Measurements from ENCODE around the gene PLXNA4. TPM values are rescaled to one million over a fixed set of nuclear protein-coding genes. Genes with fewer than 3 reads are reported as not detected.

PLXNA4 gene
- total RNA-seq, 4 donors from 2014 or later, result 5.1 to 7.0 (median 5.3) TPM

DNA sequence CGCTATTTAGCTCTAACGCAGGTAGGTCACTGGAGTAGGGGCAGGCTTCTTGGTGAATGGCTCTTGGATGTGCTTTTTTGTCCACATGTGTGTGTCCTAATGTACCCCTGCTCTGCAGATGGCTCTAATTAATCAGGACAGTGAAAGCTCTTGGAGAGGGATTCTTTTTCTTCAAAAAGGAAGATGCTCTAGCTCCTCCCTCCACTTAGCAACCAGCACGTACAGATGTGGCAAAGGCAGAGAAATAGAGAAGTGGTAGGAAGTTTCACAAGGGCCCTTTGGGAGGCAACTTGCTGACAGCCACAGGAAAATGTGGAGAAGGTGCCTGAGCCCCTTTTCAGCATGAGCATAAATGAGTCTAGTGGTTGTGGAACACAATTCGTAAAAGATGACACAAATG, 221.7 kb downstream of the PLXNA4 start:
- intact Hi-C loops (cut with DNase I; ENCODE audit: low total_unique reads), result no loop called here
- TF ChIP-seq, protein P1, sequence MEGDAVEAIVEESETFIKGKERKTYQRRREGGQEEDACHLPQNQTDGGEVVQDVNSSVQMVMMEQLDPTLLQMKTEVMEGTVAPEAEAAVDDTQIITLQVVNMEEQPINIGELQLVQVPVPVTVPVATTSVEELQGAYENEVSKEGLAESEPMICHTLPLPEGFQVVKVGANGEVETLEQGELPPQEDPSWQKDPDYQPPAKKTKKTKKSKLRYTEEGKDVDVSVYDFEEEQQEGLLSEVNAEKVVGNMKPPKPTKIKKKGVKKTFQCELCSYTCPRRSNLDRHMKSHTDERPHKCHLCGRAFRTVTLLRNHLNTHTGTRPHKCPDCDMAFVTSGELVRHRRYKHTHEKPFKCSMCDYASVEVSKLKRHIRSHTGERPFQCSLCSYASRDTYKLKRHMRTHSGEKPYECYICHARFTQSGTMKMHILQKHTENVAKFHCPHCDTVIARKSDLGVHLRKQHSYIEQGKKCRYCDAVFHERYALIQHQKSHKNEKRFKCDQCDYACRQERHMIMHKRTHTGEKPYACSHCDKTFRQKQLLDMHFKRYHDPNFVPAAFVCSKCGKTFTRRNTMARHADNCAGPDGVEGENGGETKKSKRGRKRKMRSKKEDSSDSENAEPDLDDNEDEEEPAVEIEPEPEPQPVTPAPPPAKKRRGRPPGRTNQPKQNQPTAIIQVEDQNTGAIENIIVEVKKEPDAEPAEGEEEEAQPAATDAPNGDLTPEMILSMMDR (IDR thresholded peaks at IDR 0.05), result no peak
- TF ChIP-seq POLR2A (IDR thresholded peaks at IDR 0.05), result no peak
- DNase-seq (ENCODE audit: low spot score in 2 of 2), result peak in 1 of 2 donors; percentile 24
- H3K4me3 ChIP-seq (ENCODE audit: low read depth, poor library complexity, severe bottlenecking), result no peak overlapping the region
- 58 to 61% methylated on average over 4 of the region's 4 CpGs for WGBS, 2 donors

DNA sequence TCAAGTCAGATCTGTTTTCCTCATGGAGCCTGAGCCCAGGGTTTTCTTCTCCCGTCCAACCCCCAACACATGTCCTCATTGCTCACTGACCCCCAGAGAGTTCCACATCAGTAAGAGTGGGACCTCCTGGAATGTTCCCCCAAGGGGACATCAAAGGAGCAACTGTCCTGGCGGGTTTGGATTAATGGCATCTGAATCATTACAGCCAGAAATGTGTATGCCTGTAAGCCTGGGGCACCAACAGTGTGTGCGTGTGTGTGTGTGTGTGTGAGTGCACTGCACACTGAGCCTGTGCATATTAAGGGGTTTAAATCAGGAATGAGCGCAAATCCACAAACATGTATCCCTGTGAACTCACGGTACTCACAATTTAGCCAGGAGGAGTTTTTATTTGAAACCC, 222.3 kb downstream of the PLXNA4 start:
- WGBS, 2 donors, result 38 to 43% methylated on average over 5 of the region's 5 CpGs
- intact Hi-C loops (cut with DNase I; ENCODE audit: low total_unique reads), result no loop called here
- TF ChIP-seq POLR2A (IDR thresholded peaks at IDR 0.05), result no peak
- TF ChIP-seq, protein P1 (IDR thresholded peaks at IDR 0.05), result no peak
- no peak overlapping the region for H3K4me3 ChIP-seq (ENCODE audit: low read depth, poor library complexity, severe bottlenecking)
- no peak for DNase-seq (ENCODE audit: low spot score in 2 of 2)

DNA sequence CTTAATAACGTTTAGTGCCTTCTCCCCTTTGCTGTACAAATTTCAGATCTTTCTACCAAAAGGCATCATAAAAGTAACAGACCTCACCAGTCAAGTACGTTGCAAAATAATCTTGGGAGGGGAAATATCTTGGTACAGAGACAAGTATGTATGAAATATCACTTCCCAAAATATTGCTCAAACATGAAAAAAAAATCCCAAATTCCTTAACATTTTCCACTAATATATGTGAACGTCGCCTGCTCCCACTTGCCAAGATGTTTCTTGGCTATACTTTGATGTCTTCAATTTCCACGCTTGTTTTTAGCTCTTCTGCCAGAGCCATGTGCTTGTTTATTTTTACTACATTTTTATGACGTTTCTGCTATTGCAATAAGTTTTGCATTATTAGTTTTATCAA, 223.5 kb downstream of the PLXNA4 start:
- no peak overlapping the region for H3K4me3 ChIP-seq (ENCODE audit: low read depth, poor library complexity, severe bottlenecking)
- TF ChIP-seq, protein P1 (IDR thresholded peaks at IDR 0.05), result no peak
- no peak for TF ChIP-seq POLR2A (IDR thresholded peaks at IDR 0.05)
- DNase-seq (ENCODE audit: low spot score in 2 of 2), result peak in 1 of 2 donors; percentile 25
- intact Hi-C loops (cut with DNase I; ENCODE audit: low total_unique reads), result no loop called here
- WGBS, 2 donors, result 18 to 20% methylated on average over 6 of the region's 6 CpGs

DNA sequence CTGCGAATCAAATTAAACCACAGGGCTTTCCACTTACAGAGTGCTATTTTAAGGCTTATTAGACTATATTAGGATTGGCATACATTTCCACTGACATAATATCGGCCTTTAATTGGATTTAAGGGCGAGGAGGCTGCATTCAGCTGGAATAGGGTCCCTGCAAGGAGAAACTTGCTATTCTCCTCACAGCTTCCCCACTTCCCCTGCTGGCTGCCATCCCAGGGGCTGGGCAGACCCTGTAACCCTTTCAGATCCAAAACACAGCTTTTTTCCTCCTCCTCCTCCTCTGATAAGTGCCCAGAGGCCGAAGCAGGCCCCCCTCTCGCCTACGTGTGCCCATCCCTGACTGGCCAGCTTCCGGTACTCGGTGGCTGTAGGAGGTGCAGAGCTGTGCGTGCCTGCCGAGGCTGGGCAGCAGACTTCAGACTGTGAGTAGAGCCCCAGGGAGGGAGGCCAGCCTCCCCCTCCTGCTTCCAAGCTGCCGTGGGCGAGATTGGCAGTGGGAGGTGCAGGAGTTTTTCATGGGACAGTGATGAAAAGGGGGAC, 224.2 kb downstream of the PLXNA4 start:
- 36 to 37% methylated on average over 7 to 12 of the region's 12 CpGs for WGBS, 2 donors
- DNase-seq (ENCODE audit: low spot score in 2 of 2), result no peak
- intact Hi-C loops (cut with DNase I; ENCODE audit: low total_unique reads), result no loop called here
- H3K4me3 ChIP-seq (ENCODE audit: low read depth, poor library complexity, severe bottlenecking), result no peak overlapping the region
- TF ChIP-seq, protein P1 (IDR thresholded peaks at IDR 0.05), result no peak
- no peak for TF ChIP-seq POLR2A (IDR thresholded peaks at IDR 0.05)

DNA sequence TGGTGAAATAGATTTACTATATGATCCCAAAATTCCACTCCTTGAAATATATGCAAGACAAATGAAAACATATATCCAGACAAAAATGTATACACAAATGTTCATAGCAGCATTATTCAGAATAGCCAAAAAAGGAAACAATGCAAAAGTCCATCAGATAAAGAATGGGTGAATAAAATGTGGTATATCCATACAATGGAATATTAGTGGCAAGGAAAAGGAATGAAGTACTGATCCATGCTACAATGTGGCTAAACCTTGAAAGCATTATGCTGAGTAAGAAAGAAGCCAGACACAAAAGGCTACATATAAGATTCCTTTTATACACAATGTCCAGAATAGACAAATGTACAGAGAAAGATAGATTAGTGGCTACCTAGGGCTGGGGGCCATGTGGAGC, 225.5 kb downstream of the PLXNA4 start:
- intact Hi-C loops (cut with DNase I; ENCODE audit: low total_unique reads), result no loop called here
- DNase-seq (ENCODE audit: low spot score in 2 of 2), result no peak
- H3K4me3 ChIP-seq (ENCODE audit: low read depth, poor library complexity, severe bottlenecking), result no peak overlapping the region
- TF ChIP-seq, protein P1 (IDR thresholded peaks at IDR 0.05), result no peak
- no peak for TF ChIP-seq POLR2A (IDR thresholded peaks at IDR 0.05)

DNA sequence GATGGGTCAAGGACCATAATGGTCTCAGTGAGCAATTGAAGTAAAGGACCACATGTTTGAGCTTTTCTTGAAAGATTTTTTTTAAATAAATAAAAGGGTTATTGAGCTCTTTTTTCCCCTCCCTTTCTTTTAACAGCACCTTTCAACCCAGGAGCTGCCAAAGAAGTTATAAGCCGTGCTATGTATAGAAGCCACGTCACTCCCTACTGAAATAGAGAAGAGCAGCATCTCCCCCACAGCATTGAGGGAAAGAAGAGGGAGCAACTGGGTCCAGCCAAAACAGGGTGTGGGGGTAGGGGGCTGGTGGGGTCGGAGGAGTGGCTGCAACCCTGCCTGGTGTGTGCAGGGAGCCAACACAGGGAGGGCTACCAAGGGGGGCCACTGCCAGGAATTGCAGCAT, 227.2 kb downstream of the PLXNA4 start:
- no peak for TF ChIP-seq POLR2A (IDR thresholded peaks at IDR 0.05)
- TF ChIP-seq, protein P1 (IDR thresholded peaks at IDR 0.05), result no peak

More for the DNA sequence above, 227.2 kb downstream of the PLXNA4 start:
- DNase-seq (ENCODE audit: low spot score in 2 of 2), result no peak
- intact Hi-C loops (cut with DNase I; ENCODE audit: low total_unique reads), result no loop called here
- no peak overlapping the region for H3K4me3 ChIP-seq (ENCODE audit: low read depth, poor library complexity, severe bottlenecking)
- WGBS, 2 donors, result 57 to 61% methylated on average over 3 of the region's 3 CpGs

Data from lower leg skin (tissue), 4 donors.